Lung (tissue), 12 donors: Measurements from ENCODE around the gene PPP2R3B. TPM values are rescaled to one million over a fixed set of nuclear protein-coding genes. Genes with fewer than 3 reads are reported as not detected.
"Not testable (repeated sequence)": the region's sequence is repeated elsewhere in the genome, so short reads cannot be mapped to it uniquely, and the experiment has no call there.

Source experiments
- ATAC-seq: fragments of 200-7000 bp; cut with Tn5 transposase; one replicate; pipeline ENCODE4 v1.9.1; 2020; ENCODE audit warnings: moderate number of reproducible peaks; ENCODE audit not compliant: insufficient read depth, low FRiP score
- DNase-seq, 3 donors: peaks; one replicate each; pipeline ENCODE4 v3.0.0-alpha.2; 2013 to 2017
- H3K27ac ChIP-seq, 2 donors: one replicate each; pipeline ENCODE4 v1.5.1; 2013; ENCODE audit warnings: mild to moderate bottlenecking in 2 of 2, moderate library complexity in 2 of 2, control low read depth in 1 of 2, inconsistent platforms in 1 of 2, low read depth in 1 of 2, low read length in 1 of 2
- H3K27me3 ChIP-seq, 3 donors: one replicate each; pipeline ENCODE4 v1.5.1; 2013; ENCODE audit warnings: low read length in 2 of 3; ENCODE audit not compliant: control insufficient read depth in 3 of 3, insufficient read depth in 3 of 3
- H3K36me3 ChIP-seq, 4 donors: one replicate each; pipeline ENCODE4 v1.5.1; 2013; ENCODE audit warnings: low read length in 4 of 4, mild to moderate bottlenecking in 1 of 4, moderate library complexity in 1 of 4; ENCODE audit not compliant: control insufficient read depth in 4 of 4, insufficient read depth in 4 of 4
- H3K4me1 ChIP-seq, 5 donors: one replicate each; pipeline ENCODE4 v1.5.1; 2013; ENCODE audit warnings: low read length in 5 of 5, mild to moderate bottlenecking in 2 of 5, moderate library complexity in 1 of 5; ENCODE audit not compliant: control insufficient read depth in 5 of 5, insufficient read depth in 5 of 5
- H3K4me3 ChIP-seq: one replicate; pipeline ENCODE4 v1.5.1; 2013; ENCODE audit warnings: mild to moderate bottlenecking, control low read depth, moderate library complexity
- H3K9ac ChIP-seq, 2 donors: one replicate each; pipeline ENCODE4 v1.5.1; 2013; ENCODE audit warnings: low read length in 2 of 2, control low read depth in 1 of 2; ENCODE audit not compliant: insufficient read depth in 1 of 2
- H3K9me3 ChIP-seq, 4 donors: one replicate each; pipeline ENCODE4 v1.5.1; 2013; ENCODE audit warnings: low read length in 3 of 4, mild to moderate bottlenecking in 1 of 4, moderate library complexity in 1 of 4; ENCODE audit not compliant: control insufficient read depth in 4 of 4, insufficient read depth in 3 of 4
- CTCF ChIP-seq: IDR thresholded peaks from 2 replicates; pipeline ENCODE4 v1.5.1; 2012; ENCODE audit warnings: mild to moderate bottlenecking; ENCODE audit errors: control extremely low read depth, extremely low read depth
- WGBS, 2 donors: extraction: QIAGEN DNeasy Blood & Tissue Kit; methylation state at CpG; one replicate each; pipeline ENCODE4 v1.1.7; 2013; 5-methylcytosine and 5-hydroxymethylcytosine counted together
- polyA plus RNA-seq, 2 donors: library from polyadenylated mRNA; stranded (reverse); fragments of 200-250 nt; gene quantifications; one replicate each; pipeline ENCODE4 v1.2.1, GENCODE V29; 2013
- total RNA-seq, 2 donors: library from RNA; depleted of rRNA in 1 of 2; stranded (reverse); fragments of >200 nt in 1 of 2; gene quantifications; one replicate each; pipeline ENCODE4 v1.2.1, GENCODE V29; 2014 to 2021
- donor health status: control.
- donor health status: control.
- donor health status: Bipolar disorder and iron deficiency.
- donor health status: healthy.
- donor health status: DM: yes; HTN: yes; CAD: no.

The PPP2R3B gene
- total and polyA plus RNA-seq, 4 donors = 7.8 to 21.0 (median 15.6) TPM

GRCh38 chrX:378443-378842, 8.3 kb downstream of the PPP2R3B start:
- ATAC-seq = no peak
- DNase-seq = peak in 1 of 3 donors; percentile 9
- WGBS, 2 donors = 38 to 65% methylated on average over 13 of the region's 13 CpGs

GRCh38 chrX:376206-376605, 10.5 kb downstream of the PPP2R3B start:
- not testable (repeated sequence) for H3K9ac ChIP-seq, H3K9me3 ChIP-seq, DNase-seq, H3K36me3 ChIP-seq, ATAC-seq, H3K4me3 ChIP-seq, H3K27ac ChIP-seq
- Histone ChIP-seq H3K4me1 (peaks cover 0 to 17% (median 6%) of the 10 kb centered on the region in 5 donors), H3K27me3 (peaks cover 0 to 37% (median 20%) of the 10 kb centered on the region in 3 donors)
- WGBS, 2 donors = 93 to 94% methylated on average over 11 to 15 of the region's 16 CpGs

More at GRCh38 chrX:378443-378842, 8.3 kb downstream of the PPP2R3B start:
- Histone ChIP-seq H3K4me1 (peaks cover 0 to 12% (median 3%) of the 10 kb centered on the region in 5 donors), H3K9me3 (no peaks in the 10 kb centered on the region), H3K4me3 (no peak overlapping the region), H3K27ac (no peak overlapping the region), H3K36me3 (peaks cover 0 to 5% (median 0%) of the 10 kb centered on the region in 4 donors), H3K9ac (no peak overlapping the region), H3K27me3 (peaks cover 0 to 20% (median 6%) of the 10 kb centered on the region in 3 donors)
- TF ChIP-seq CTCF = no peak

GRCh38 chrX:375181-376036, 11.3 kb downstream of the PPP2R3B start:
- no peak for ATAC-seq
- H3K4me3 ChIP-seq = no peak overlapping the region
- H3K9me3 ChIP-seq = peaks cover 0 to 2% (median 0%) of the 10 kb centered on the region in 4 donors
- 74 to 78% methylated on average over 38 of the region's 38 CpGs for WGBS, 2 donors
- H3K27ac ChIP-seq = no peak overlapping the region
- H3K4me1 ChIP-seq = peaks cover 0 to 17% (median 6%) of the 10 kb centered on the region in 5 donors
- DNase-seq = no peak
- peaks cover 0 to 37% (median 20%) of the 10 kb centered on the region in 3 donors for H3K27me3 ChIP-seq
- H3K9ac ChIP-seq = no peak overlapping the region
- no peak for TF ChIP-seq CTCF
- peaks cover 0 to 5% (median 0%) of the 10 kb centered on the region in 4 donors for H3K36me3 ChIP-seq

GRCh38 chrX:374596-374995, 12.1 kb downstream of the PPP2R3B start:
- ATAC-seq = no peak
- no peak for DNase-seq
- H3K4me3 ChIP-seq = no peak overlapping the region

More at GRCh38 chrX:374596-374995, 12.1 kb downstream of the PPP2R3B start:
- H3K9me3 ChIP-seq = peaks cover 0 to 2% (median 0%) of the 10 kb centered on the region in 4 donors
- H3K27ac ChIP-seq = no peak overlapping the region
- peaks cover 0 to 37% (median 20%) of the 10 kb centered on the region in 3 donors for H3K27me3 ChIP-seq
- TF ChIP-seq CTCF = no peak
- peaks cover 0 to 5% (median 0%) of the 10 kb centered on the region in 4 donors for H3K36me3 ChIP-seq
- H3K9ac ChIP-seq = no peak overlapping the region
- peaks cover 0 to 17% (median 6%) of the 10 kb centered on the region in 5 donors for H3K4me1 ChIP-seq
- 5 to 6% methylated on average over 21 of the region's 21 CpGs for WGBS, 2 donors
